NB4 (cell line): ENCODE measurements around the gene ACTRT3.
A peak's percentile ranks its signal among the peaks of the same experiment; 100 is the strongest.

Source experiments
- CTCF ChIP-seq: IDR thresholded peaks from one replicate; pipeline ENCODE4 v1.5.1; 2012; ENCODE audit warnings: low read depth, low read length
- POLR2A ChIP-seq: IDR thresholded peaks from 2 replicates; pipeline ENCODE4 v1.6.1; 2011; ENCODE audit warnings: mild to moderate bottlenecking; ENCODE audit not compliant: insufficient read length; ENCODE audit errors: extremely low read depth

GRCh38 chr3:169813757-169814517 is 44.6 kb upstream of the ACTRT3 start:
- TF ChIP-seq CTCF (peak; percentile 24), POLR2A (no peak)
